HepG2 (cell line): Measurements from ENCODE around the gene GNA12. TPM values are rescaled to one million over a fixed set of nuclear protein-coding genes. Genes with fewer than 3 reads are reported as not detected.

Experiments used
- BORCS8-MEF2B ChIP-seq: sonication (generic); formaldehyde crosslinking; IDR thresholded peaks from 2 replicates; pipeline ENCODE4 v1.8.0; 2022; ENCODE audit warnings: mild to moderate bottlenecking, missing genetic modification reagents
- BRCA1 ChIP-seq: sonication (generic); formaldehyde crosslinking; IDR thresholded peaks from 2 replicates; pipeline ENCODE4 v1.4.0; 2020; ENCODE audit warnings: missing genetic modification reagents
- CERS6 ChIP-seq: sonication (generic); formaldehyde crosslinking; IDR thresholded peaks from 2 replicates; pipeline ENCODE4 v1.5.0; 2020; ENCODE audit warnings: missing genetic modification reagents
- HDAC2 ChIP-seq: sonication (generic); formaldehyde crosslinking; IDR thresholded peaks from 2 replicates; pipeline ENCODE4 v1.4.0; 2020; ENCODE audit warnings: missing genetic modification reagents
- IKZF5 ChIP-seq: IDR thresholded peaks from 2 replicates; pipeline ENCODE4 v1.6.1; 2018; ENCODE audit warnings: missing genetic modification reagents, mild to moderate bottlenecking, missing compliant biosample characterization
- NR2C2 ChIP-seq: sonication (generic); formaldehyde crosslinking; IDR thresholded peaks from 2 replicates; pipeline ENCODE4 v1.4.0; 2020; ENCODE audit warnings: missing genetic modification reagents, mild to moderate bottlenecking, moderate library complexity, borderline replicate concordance
- NR2F2 ChIP-seq: IDR thresholded peaks from 2 replicates; pipeline ENCODE4 v1.6.1; 2012; ENCODE audit warnings: low read depth, inconsistent platforms, borderline replicate concordance
- PHF8 ChIP-seq: sonication (generic); formaldehyde crosslinking; IDR thresholded peaks from 2 replicates; pipeline ENCODE4 v1.5.0; 2020; ENCODE audit warnings: missing genetic modification reagents
- PLRG1 ChIP-seq: fragments of 450-650 bp; conservative IDR thresholded peaks from 2 replicates; pipeline ENCODE4 v1.6.1; 2016
- POLR2G ChIP-seq: fragments of 200-400 bp; formaldehyde crosslinking; IDR thresholded peaks from 2 replicates; pipeline ENCODE4 v1.6.1; 2018; ENCODE audit warnings: mild to moderate bottlenecking, low read depth, low read length, moderate library complexity
- RAD21 ChIP-seq: fragments of 450-650 bp; formaldehyde crosslinking; IDR thresholded peaks from 2 replicates; pipeline ENCODE4 v1.5.0; 2020; ENCODE audit warnings: mild to moderate bottlenecking
- RELA ChIP-seq: sonication (generic); formaldehyde crosslinking; IDR thresholded peaks from 2 replicates; pipeline ENCODE4 v1.4.0; 2020; ENCODE audit warnings: missing genetic modification reagents
- SCMH1 ChIP-seq: sonication (generic); formaldehyde crosslinking; IDR thresholded peaks from 2 replicates; pipeline ENCODE4 v1.9.0; 2021; ENCODE audit warnings: missing genetic modification reagents, mild to moderate bottlenecking, borderline replicate concordance
- SPEN ChIP-seq: sonication (generic); formaldehyde crosslinking; IDR thresholded peaks from 2 replicates; pipeline ENCODE4 v1.5.1; 2020; ENCODE audit warnings: low read depth, mild to moderate bottlenecking, missing genetic modification reagents
- TFDP1 ChIP-seq: IDR thresholded peaks from 2 replicates; pipeline ENCODE4 v1.6.1; 2016; ENCODE audit warnings: missing compliant biosample characterization, missing genetic modification reagents, borderline replicate concordance
- ZBTB42 ChIP-seq: sonication (generic); formaldehyde crosslinking; IDR thresholded peaks from 2 replicates; pipeline ENCODE4 v1.5.0; 2020; ENCODE audit warnings: mild to moderate bottlenecking, missing genetic modification reagents
- ZC3H13 ChIP-seq: sonication (generic); formaldehyde crosslinking; IDR thresholded peaks from 2 replicates; pipeline ENCODE4 v1.8.1; 2023; ENCODE audit warnings: mild to moderate bottlenecking, missing genetic modification reagents, moderate library complexity
- ZFP36L2 ChIP-seq: sonication (generic); formaldehyde crosslinking; IDR thresholded peaks from 2 replicates; pipeline ENCODE4 v1.4.0; 2020; ENCODE audit warnings: missing genetic modification reagents
- ZNF431 ChIP-seq: sonication (generic); formaldehyde crosslinking; IDR thresholded peaks from 2 replicates; pipeline ENCODE4 v1.9.0; 2022; ENCODE audit warnings: missing genetic modification reagents, low read depth, mild to moderate bottlenecking, borderline replicate concordance
- ZNF772 ChIP-seq: sonication (generic); formaldehyde crosslinking; IDR thresholded peaks from 2 replicates; pipeline ENCODE4 v1.5.0; 2020; ENCODE audit warnings: mild to moderate bottlenecking, missing genetic modification reagents
- ZNF878 ChIP-seq: sonication (generic); formaldehyde crosslinking; IDR thresholded peaks from 2 replicates; pipeline ENCODE4 v1.8.1; 2023; ENCODE audit warnings: mild to moderate bottlenecking, missing genetic modification reagents, moderate library complexity
- polyA plus RNA-seq, 8 experiments: library from polyadenylated mRNA; depleted of rRNA in 3 of 8; stranded (reverse) in 7 of 8; unstranded in 1 of 8; fragments of >200 nt; fragmentation: Illumina TruSeq in 4 of 8; extraction: Trizol in 4 of 8; gene quantifications; 2 replicates each; pipeline versions ENCODE4 v1.2.1 to v1.2.3, GENCODE V29; 2011 to 2016; ENCODE audit warnings: low read depth in 4 of 8, missing spikeins in 1 of 8, mixed read lengths in 1 of 8; ENCODE audit not compliant: insufficient read depth in 1 of 8
- total RNA-seq, 5 experiments: library from RNA; depleted of rRNA; stranded (reverse); fragments of >200 nt; fragmentation: Illumina TruSeq; extraction: Trizol; gene quantifications; 2 replicates each; pipeline ENCODE4 v1.2.3, GENCODE V29; 2016; ENCODE audit warnings: low read depth in 1 of 5
- TF ChIP-seq, protein P1 (sequence below): IDR thresholded peaks from 2 replicates; pipeline ENCODE4 v1.6.1; 2016
- TF ChIP-seq, protein P2 (sequence below): sonication (generic); formaldehyde crosslinking; conservative IDR thresholded peaks from 2 replicates; pipeline ENCODE4 v1.4.0; 2020; ENCODE audit warnings: mild to moderate bottlenecking, missing genetic modification reagents, moderate library complexity

The GNA12 gene
- total and polyA plus RNA-seq, 2 of the 13 experiments (the other 11 are each of a cell fraction or from before 2014, with no cell fraction given): 16.2 to 50.9 TPM

GRCh38 chr7:2820508-2820934, 23.6 kb downstream of the GNA12 start (continued):
- peak; percentile 60 for TF ChIP-seq IKZF5 (CRISPR knock-in tag)
- no peak for TF ChIP-seq BORCS8-MEF2B
- TF ChIP-seq PLRG1: no peak
- no peak for TF ChIP-seq BRCA1 (CRISPR knock-in tag)
- no peak for TF ChIP-seq NR2F2
- TF ChIP-seq SCMH1: no peak
- TF ChIP-seq NR2C2: peak; percentile 50; the same call in 1 of the 2 replicates
- TF ChIP-seq HDAC2 (CRISPR knock-in tag): peak; percentile 75
- peak; percentile 38; the same call in 1 of the 2 replicates for TF ChIP-seq SPEN
- no peak for TF ChIP-seq ZBTB42 (CRISPR knock-in tag)
- TF ChIP-seq RAD21: no peak
- no peak for TF ChIP-seq CERS6 (CRISPR knock-in tag)
- TF ChIP-seq TFDP1: no peak
- no peak for TF ChIP-seq ZC3H13
- TF ChIP-seq POLR2G: no peak
- no peak for TF ChIP-seq ZNF772 (CRISPR knock-in tag)
- TF ChIP-seq, protein P1, sequence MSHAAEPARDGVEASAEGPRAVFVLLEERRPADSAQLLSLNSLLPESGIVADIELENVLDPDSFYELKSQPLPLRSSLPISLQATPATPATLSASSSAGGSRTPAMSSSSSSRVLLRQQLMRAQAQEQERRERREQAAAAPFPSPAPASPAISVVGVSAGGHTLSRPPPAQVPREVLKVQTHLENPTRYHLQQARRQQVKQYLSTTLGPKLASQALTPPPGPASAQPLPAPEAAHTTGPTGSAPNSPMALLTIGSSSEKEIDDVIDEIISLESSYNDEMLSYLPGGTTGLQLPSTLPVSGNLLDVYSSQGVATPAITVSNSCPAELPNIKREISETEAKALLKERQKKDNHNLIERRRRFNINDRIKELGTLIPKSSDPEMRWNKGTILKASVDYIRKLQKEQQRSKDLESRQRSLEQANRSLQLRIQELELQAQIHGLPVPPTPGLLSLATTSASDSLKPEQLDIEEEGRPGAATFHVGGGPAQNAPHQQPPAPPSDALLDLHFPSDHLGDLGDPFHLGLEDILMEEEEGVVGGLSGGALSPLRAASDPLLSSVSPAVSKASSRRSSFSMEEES (CRISPR knock-in tag): peak; percentile 13; the same call in 1 of the 2 replicates
- TF ChIP-seq ZNF431 (CRISPR knock-in tag): no peak
- no peak for TF ChIP-seq RELA (CRISPR knock-in tag)
- TF ChIP-seq, protein P2, sequence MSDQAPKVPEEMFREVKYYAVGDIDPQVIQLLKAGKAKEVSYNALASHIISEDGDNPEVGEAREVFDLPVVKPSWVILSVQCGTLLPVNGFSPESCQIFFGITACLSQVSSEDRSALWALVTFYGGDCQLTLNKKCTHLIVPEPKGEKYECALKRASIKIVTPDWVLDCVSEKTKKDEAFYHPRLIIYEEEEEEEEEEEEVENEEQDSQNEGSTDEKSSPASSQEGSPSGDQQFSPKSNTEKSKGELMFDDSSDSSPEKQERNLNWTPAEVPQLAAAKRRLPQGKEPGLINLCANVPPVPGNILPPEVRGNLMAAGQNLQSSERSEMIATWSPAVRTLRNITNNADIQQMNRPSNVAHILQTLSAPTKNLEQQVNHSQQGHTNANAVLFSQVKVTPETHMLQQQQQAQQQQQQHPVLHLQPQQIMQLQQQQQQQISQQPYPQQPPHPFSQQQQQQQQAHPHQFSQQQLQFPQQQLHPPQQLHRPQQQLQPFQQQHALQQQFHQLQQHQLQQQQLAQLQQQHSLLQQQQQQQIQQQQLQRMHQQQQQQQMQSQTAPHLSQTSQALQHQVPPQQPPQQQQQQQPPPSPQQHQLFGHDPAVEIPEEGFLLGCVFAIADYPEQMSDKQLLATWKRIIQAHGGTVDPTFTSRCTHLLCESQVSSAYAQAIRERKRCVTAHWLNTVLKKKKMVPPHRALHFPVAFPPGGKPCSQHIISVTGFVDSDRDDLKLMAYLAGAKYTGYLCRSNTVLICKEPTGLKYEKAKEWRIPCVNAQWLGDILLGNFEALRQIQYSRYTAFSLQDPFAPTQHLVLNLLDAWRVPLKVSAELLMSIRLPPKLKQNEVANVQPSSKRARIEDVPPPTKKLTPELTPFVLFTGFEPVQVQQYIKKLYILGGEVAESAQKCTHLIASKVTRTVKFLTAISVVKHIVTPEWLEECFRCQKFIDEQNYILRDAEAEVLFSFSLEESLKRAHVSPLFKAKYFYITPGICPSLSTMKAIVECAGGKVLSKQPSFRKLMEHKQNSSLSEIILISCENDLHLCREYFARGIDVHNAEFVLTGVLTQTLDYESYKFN (CRISPR knock-in tag): peak; percentile 71
- TF ChIP-seq ZFP36L2: no peak
- peak; percentile 41; the same call in 1 of the 2 replicates for TF ChIP-seq ZNF878 (CRISPR knock-in tag)
- no peak for TF ChIP-seq PHF8 (CRISPR knock-in tag)
